ENCODE measurements around the gene KCNK6. TPM values are rescaled to one million over a fixed set of nuclear protein-coding genes. Genes with fewer than 3 reads are reported as not detected.
"Not testable (repeated sequence)": the region's sequence is repeated elsewhere in the genome, so short reads cannot be mapped to it uniquely, and the experiment has no call there.

KCNK6 gene
- total RNA-seq, 1 donor from 2014 or later: 14.1 TPM

DNA sequence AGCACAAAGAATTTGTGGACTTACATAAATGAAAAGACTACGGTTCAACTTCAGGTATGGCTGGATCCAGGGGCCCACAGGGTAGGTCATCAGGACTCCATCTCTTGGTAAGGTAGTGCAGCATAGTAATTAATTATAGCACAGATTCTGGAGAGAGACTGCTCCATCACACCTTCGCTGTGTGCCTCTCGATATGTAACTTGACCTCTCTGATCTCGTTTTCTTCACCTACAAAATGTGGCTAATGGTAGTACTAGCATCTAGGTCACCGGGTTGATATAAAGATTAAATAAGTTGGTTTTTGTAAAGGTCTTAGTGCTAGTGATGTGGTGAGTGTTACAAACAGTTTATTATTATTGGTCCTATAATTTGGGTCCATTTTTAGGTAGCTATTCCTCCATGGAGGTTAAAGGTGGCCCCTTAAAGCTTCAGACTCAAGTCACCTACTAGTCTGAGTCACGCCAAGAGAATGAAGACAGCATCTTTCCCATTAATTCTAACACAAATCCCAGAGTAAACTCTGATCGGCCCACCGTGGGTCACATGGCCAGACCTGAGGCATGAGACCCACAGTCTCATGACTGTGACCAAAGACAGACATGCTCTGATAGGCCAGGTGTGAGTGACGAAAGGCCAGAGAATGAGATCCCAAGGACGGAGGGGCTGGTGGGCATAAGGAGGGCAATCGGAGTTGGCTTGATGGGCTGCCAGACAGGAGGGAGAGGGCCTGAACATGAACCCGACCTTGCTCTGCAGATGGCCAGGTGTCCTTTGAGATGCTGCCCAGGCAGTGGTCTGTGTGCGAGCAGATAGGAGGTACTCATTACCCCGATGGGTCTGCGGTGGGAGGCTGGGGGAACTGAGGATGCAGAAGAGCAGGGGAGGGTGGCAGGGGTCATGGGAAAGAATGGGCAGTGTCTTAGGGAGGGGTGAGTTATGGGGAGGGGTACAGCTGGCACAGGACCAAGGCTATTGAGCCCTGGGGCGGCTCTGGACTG is 36.4 kb downstream of the KCNK6 start:
- intact Hi-C loops (cut with DNase I): no loop called here

DNA sequence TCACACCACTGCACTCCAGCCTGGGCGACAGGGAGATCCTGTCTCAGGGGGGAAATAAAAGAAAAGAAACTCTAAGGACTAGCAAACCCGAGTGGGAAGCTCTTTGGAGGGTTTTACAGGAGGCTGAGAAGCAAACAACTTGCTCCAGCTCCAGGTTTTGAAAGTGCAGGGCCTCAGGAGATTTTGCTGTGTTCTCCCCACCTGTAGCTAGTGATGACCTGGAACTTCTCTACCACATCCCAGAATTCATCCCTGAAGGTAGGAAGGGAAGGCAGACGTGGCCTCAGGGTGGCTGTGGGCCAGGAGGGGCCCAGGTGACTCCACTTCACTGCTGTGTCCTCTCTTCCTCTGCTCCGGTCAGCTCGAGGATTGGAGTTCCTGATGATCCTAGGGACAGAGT is 38.4 kb downstream of the KCNK6 start:
- intact Hi-C loops (cut with DNase I): no loop called here
- DNase-seq (ENCODE audit: low spot score): no peak

More for the DNA sequence above, 36.4 kb downstream of the KCNK6 start:
- no peak for DNase-seq (ENCODE audit: low spot score)

DNA sequence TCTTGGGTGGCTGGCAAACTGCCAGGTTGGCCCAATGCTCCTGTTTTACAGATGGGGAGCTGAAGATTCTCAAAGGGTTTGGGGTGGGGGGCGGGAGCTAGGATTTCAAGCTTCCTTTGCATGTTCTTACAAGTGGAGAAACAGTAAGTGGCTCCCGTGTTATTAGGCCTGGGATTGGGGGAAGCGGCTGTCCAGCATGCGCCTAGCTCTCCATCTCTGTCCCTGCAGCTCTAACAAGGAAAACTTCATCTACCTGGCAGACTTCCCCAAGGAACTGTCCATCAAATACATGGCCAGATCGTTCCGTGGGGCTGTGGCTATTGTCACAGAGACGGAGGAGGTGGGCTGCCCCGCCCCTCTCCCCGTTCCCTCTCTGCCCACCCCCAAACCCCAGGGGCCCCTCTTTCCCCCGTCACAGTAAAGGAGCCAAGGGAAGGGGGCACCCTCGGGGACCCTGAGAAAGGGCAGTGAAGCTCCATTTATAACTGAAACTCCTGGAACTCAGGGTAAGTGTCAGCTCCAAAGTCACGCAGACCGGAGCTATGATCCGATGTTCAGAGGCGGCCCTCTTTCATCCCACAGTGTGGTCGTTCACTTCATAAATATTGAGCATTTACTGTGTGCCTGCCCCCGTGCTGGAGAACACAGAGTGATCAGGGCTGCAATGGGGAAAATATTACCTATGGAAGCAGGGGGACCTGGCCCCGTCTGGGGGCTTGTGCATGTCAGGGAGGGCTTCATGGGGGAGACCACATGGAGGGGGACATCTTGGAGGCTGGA is 39.8 kb downstream of the KCNK6 start:
- intact Hi-C loops (cut with DNase I): no loop called here
- DNase-seq (ENCODE audit: low spot score): no peak

DNA sequence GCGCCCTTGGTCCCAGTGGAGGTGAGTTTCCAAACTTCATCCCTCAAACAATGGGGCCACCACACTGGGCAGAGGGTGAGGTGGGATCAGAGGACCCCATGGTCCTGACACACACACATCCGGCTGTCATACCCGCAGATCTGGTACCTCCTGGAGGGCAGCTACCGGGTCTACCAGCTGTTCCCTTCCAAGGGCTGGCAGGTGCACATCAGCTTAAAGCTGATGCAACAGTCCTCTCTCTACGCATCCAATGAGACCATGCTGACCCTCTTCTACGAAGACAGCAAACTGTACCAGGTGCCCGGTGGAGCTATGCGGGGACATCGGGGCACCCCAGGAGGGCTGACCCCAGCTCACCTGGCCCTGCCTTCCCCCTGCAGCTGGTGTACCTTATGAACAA is 40.7 kb downstream of the KCNK6 start:
- DNase-seq (ENCODE audit: low spot score): no peak
- intact Hi-C loops (cut with DNase I): no loop called here

DNA sequence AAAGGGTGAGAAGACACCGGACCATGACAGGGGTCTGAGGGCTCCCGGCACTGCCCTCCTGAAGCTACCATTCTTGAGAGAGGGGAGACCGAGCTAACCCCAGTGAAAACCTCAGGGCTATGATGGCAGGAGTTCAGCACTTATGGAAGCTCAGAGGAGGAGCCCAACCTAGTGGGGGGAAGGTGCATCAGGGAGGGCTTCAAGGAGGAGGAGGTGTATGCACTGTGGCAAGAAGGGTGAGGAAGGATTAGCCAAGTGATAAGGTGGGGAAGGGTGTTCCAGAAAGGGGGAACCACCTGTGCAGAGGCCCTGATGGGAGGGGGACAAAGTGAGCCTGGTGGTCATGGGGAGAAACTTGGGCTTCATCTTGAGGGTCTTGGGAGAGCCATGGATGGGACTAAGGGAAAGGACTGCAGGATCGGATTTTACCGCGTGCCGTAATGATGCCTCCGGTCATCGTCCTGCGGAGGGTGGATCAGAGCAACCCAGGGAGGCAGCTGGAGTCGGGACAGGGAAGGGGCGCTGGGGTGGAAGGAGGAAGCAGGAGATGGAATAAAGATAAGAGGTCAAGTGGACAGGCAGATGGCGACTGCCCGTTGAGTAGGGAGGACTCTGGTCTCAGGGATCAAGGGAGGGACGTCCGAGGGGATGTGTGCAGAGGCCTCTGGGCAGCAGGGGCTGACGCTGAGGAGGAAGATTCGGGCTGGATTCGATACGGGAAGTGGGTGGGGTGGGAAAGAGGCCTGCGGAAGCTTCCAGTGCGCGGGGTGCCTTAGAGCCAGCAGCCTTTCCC is 41.4 kb downstream of the KCNK6 start:
- intact Hi-C loops (cut with DNase I): no loop called here
- no peak for DNase-seq (ENCODE audit: low spot score)

DNA sequence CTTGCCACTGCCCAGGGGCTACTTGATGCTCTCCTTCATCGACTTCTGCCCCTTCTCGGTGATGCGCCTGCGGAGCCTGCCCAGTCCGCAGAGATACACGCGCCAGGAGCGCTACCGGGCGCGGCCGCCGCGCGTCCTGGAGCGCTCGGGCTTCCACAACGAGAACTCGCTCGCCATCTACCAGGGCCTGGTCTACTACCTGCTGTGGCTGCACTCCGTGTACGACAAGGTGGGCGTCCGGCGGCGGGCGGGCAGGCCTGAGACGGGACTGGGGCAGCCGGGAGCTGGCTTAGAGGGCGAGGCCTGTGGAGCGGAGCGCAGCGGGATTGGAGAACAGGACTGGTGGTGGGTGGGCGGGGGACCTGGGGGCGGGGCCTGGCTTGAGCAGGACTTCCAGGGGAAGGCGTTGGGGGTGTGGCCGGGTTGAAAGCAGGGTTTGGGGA is 42.0 kb downstream of the KCNK6 start:
- peak; percentile 82 for DNase-seq (ENCODE audit: low spot score)
- intact Hi-C loops (cut with DNase I): no loop called here

DNA sequence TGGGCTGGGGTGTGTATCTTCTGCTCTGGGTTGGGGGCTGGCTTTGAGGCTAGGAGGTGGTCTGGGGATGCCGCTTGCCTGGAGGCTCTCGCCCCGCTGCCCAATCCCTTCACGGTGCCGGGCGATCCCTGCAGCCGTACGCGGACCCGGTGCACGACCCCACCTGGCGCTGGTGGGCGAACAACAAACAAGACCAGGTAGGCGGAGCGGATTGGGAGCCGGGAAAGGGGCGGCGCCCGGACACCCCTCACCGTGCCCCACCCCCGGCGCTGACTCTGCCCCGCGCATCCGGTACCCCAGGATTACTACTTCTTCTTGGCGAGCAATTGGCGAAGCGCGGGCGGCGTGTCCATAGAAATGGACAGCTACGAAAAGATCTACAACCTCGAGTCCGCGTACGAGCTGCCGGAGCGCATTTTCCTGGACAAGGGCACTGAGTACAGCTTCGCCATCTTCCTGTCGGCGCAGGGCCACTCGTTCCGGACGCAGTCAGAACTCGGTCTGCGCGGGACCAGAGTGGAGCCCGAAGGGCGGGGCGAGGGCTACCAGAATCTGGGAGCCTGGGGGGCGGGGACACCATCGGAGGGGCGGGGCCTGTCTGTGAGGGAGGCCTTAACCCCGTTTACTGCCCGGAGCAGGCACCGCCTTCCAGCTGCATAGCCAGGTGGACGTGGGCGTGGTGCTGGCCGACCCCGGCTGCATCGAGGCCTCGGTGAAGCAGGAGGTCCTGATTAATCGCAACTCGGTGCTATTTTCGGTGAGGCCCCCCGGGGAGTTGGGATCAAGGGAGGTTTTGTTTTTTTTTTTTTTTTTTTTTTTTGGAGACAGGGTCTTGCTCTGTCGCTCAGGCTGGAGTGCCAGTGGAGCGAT is 42.7 kb downstream of the KCNK6 start:
- intact Hi-C loops (cut with DNase I): no loop called here

DNA sequence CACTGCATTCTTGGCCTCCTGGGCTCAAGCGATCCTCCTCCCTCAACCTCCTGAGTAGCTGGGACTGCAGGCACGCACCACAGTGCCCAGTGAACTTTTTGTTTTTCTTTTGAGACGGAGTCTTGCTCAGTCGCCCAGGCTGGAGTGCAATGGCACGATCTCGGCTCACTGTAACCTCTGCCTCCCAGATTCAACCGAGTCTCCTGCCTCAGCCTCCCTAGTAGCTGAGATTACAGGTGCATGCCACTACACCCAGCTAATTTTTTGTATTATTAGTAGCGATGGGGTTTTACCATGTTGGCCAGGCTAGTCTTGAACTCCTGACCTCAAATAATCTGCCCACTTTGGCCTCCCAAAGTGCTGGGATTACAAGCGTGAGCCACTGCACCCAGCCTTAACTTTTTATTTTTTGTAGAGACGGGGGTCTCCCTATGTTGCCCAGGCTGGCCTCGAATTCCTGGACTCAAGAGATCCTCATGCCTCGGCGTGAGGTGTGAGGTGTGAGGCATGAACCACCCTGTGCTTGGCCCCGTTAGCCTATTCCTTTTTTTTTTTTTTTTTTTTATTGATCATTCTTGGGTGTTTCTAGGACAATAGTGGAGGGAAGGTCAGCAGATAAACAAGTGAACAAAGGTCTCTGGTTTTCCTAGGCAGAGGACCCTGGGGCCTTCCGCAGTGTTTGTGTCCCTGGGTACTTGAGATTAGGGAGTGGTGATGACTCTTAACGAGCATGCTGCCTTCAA is 43.5 kb downstream of the KCNK6 start:
- DNase-seq (ENCODE audit: low spot score); intact Hi-C loops (cut with DNase I): not testable (repeated sequence)

More for the DNA sequence above, 42.7 kb downstream of the KCNK6 start:
- DNase-seq (ENCODE audit: low spot score): peak; percentile 84

DNA sequence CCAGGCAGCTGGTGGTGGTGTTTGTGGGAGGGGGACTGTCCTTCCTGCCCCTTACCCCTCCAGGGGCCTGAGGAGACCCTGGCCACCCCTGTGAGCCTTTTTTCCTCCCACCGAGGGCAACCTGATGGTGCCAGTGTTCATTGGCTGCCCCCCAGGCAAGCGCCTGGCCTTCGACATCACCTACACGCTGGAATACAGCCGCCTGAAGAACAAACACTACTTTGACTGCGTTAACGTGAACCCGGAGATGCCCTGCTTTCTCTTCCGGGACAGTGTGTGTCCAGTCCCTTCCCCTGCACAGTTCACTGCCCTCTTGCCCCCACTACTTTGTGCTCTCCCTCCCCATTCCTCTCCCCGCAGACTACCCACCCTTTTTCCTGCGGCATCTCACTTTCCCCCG is 47.4 kb downstream of the KCNK6 start:
- DNase-seq (ENCODE audit: low spot score): no peak
- intact Hi-C loops (cut with DNase I): no loop called here

DNA sequence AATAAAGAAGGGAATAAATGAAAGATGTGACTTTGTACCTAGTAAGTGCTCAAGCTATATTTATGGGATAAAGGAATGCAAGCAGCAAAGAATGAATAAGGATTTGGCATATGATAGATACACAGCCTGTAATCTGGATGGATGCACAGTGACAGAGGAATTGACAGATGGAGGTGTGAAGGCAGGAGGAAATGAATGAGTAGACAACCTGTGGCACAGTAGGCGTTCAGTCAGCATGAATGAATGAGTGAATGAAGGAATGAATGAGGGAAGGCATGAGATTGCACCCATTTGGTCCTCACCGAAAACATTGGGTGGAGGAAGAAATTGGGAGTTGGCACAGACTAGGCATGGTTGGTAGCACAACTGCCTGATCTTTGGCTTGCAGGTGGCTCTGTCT is 49.9 kb downstream of the KCNK6 start:
- no peak for DNase-seq (ENCODE audit: low spot score)
- intact Hi-C loops (cut with DNase I): no loop called here

DNA sequence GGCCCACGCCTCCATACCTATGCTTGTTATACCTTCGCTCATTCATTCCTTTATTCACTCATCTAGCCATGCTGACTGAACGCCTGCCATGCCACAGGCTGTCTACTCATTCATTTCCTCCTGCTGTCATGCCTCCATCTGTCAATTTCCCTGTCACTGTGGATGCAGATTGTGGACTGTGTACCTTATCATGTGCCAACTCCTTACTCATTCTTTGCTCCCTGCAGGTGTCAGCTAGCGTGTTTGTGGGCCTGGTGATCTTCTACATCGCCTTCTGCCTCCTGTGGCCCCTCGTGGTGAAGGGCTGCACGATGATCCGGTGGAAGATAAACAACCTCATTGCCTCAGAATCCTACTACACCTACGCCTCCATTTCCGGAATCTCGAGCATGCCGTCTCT is 50.7 kb downstream of the KCNK6 start:
- DNase-seq (ENCODE audit: low spot score): no peak
- intact Hi-C loops (cut with DNase I): no loop called here

DNA sequence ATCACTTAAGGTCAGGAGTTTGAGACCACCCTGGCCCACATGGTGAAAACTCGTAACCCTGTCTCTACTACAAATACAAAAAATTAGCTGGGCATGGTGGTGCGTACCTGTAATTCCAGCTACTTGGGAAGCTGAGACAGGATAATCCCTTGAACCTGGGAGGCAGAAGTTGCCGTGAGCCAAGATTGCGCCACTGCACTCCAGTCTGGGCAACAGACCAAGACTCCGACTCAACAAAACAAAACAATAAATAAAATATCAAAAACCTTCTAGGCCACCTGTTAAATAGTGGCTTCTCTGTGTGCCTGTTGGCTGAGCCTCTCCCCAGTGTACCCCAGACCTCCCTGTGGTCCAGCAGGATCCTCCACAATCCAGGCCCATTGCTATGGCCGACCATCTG is 51.4 kb downstream of the KCNK6 start:
- intact Hi-C loops (cut with DNase I): no loop called here
- DNase-seq (ENCODE audit: low spot score): no peak

DNA sequence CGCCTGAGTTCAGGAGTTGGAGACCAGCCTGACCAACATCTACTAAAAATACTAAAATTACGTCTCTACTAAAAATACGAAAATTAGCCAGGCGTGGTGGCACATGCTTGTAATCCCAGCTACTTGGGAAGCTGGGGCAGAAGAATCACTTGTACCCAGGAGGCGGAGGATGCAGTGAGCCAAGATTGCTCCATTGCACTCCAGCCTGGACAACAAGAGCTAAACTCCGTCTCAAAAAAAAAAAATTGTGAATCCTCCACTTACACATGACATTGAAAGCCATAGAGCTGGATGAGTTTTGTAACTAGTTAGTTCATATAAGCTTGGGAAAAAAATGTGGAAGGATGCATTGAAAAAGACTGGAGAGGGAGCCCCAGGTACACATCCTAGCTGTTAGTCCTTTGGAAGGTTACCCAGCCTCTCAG is 54.3 kb downstream of the KCNK6 start:
- intact Hi-C loops (cut with DNase I): loop anchor here (1.0 to 2.0 kb wide), 2 partner anchors 29 to 38 kb away; partner anchors contain the start of gene FAM98C
- DNase-seq (ENCODE audit: low spot score): no peak

DNA sequence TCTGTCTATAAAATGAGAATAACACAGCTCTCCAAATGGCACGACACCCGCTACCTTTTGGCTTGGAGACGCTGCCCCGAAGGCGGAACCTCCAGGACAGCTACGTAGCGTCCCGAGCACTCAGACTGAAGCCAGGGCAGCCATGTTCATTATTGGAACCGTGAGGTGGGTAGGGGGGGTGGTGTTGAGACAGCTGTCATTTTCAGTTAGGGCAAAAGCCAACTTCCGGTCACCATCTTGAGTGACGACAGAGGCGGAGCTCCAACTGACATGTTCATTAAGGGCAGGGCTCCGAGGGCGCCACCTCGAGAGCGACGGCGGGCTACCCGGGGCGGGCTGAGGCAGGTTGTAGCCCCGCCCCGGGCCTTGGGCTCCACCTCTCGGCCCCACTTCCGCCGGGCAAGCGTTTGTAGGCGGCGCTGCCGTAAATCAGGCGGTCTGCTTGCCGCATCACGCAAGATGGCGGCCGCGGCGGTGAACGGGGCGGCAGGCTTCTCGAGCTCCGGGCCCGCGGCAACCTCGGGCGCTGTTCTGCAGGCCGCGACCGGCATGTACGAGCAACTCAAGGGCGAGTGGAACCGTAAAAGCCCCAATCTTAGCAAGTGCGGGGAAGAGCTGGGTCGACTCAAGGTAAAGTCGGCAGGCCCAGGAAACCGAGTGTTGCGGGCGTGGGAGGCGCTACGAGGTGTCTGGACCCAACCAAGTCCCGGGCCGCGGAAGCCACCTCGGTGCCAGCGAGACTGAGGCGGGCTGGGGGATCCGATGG is 54.9 kb downstream of the KCNK6 start, which contains the start of gene PSMD8:
Gene PSMD8, plus strand, starts transcription at position 240 of the 766 bp plus-strand sequence. Its CDS starts 31 bp downstream, at position 271.
- intact Hi-C loops (cut with DNase I): loop anchor here (1.0 to 2.0 kb wide), 2 partner anchors 28 to 38 kb away; partner anchors contain the start of gene FAM98C
- peak; percentile 100 for DNase-seq (ENCODE audit: low spot score)

DNA sequence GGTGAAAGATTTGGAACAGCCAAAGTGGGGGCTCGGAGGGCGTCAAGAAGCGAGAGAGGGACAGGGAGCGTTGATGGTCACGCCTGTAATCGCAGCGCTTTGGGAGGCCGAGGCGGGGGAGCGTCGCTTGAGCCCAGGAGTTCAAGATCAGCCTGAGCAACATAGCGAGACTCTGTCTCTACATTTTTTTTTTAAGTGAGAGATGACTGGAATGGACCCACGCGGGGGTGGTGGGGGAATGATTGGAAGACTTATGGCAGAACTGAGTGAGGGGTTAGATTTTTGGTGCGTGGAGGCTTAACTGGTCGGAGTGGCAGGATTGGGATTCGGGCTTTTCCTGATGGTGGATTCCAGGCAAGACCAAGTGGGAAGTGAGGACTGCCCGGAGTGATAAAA is 55.5 kb downstream of the KCNK6 start:
- no peak for DNase-seq (ENCODE audit: low spot score)
- intact Hi-C loops (cut with DNase I): loop anchor here (2.0 kb wide), 1 partner anchor 28 kb away; the partner anchor contains the start of gene FAM98C

DNA sequence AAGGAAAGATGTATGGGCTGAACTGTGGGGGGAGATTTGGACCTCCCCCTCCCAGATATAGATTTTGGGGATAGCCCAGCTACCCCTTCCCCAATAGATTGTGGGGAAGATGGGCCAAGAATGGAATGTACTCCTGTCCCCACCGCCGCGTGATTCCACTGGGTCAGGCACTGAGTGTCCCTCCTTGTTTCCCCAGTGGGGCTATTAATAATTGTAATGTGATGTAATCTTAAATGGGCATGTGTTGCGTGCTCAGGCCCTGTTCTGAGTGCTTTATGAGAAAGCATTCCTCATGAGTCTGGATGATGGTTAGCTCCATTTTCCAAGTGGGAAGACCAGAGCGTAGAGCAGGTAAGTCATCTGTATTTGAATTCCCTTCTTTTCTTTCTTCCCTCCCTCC is 56.1 kb downstream of the KCNK6 start:
- intact Hi-C loops (cut with DNase I): loop anchor here (2.0 kb wide), 1 partner anchor 27 kb away; the partner anchor contains the start of gene FAM98C
- no peak for DNase-seq (ENCODE audit: low spot score)

DNA sequence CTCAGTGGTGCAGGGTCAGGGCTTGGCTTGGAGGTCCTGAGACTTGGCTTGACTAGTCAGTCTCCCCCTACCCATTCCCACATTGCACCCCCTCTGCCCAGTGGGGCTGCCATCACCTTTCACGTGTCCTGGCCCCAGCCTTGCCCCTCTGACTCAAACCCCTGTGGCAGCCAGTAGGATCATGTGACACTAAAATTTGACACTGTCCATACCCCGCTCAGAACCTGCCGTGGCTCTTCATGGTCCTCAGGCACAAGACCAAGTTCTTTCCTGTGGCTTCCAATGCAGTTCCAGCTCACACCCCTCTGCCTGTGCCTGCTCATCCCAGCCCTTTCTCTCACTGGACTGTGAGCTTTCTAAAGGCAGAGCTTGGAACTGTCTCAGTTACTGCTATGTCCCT is 56.9 kb downstream of the KCNK6 start:
- intact Hi-C loops (cut with DNase I): no loop called here
- no peak for DNase-seq (ENCODE audit: low spot score)

Measured in cardiac septum (tissue), 1 donor.